OCI-LY7 (cell line): Measurements from ENCODE around the gene S100A7A. TPM values are rescaled to one million over a fixed set of nuclear protein-coding genes. Genes with fewer than 3 reads are reported as not detected.

Experiments used
- BruUV-seq: library from RNA; stranded (reverse); fragments of 400-500 nt; replicated peaks from 2 replicates; lab custom pipeline; 2021; lab: Mats Ljungman, UMichigan
- CTCF ChIA-PET: fragments of 300-600 bp; sonication (Branson Sonifier 250); formaldehyde crosslinking; loops from one replicate; lab custom pipeline; 2022; ENCODE audit warnings: antibody characterized with exemption; ENCODE audit not compliant: unreplicated experiment; lab: Charles Lee
- POLR2A ChIA-PET: fragments of 300-600 bp; sonication (Branson Sonifier 250); formaldehyde crosslinking; loops from one replicate; lab custom pipeline; 2022; ENCODE audit warnings: antibody characterized with exemption; lab: Charles Lee
- DNase-seq: peaks from one replicate; pipeline ENCODE4 v3.0.0-alpha.2; 2015; ENCODE audit warnings: low spot score
- H2AFZ ChIP-seq: fragments of 200-600 bp; sonication (generic), shearing (Covaris generic); 2 replicates; pipeline ENCODE4 v1.6.1; 2014; ENCODE audit warnings: mild to moderate bottlenecking, antibody characterized with exemption, low read length, moderate library complexity
- H3K27ac ChIP-seq: fragments of 200-600 bp; sonication (generic); 2 replicates; pipeline ENCODE4 v1.5.1; 2014; ENCODE audit warnings: mixed run types, low read depth, mild to moderate bottlenecking, moderate library complexity, low read length, inconsistent platforms; ENCODE audit not compliant: poor library complexity, severe bottlenecking
- H3K36me3 ChIP-seq: fragments of 200-600 bp; sonication (generic); 2 replicates; pipeline ENCODE4 v1.6.1; 2014; ENCODE audit warnings: mild to moderate bottlenecking, antibody characterized with exemption, low read length, moderate library complexity, mixed read lengths; ENCODE audit not compliant: insufficient read depth
- H3K4me1 ChIP-seq: fragments of 200-600 bp; sonication (generic); 2 replicates; pipeline ENCODE4 v1.5.1; 2014; ENCODE audit warnings: mild to moderate bottlenecking, low read length; ENCODE audit not compliant: insufficient read depth, poor library complexity, severe bottlenecking
- H3K4me2 ChIP-seq: fragments of 200-600 bp; sonication (generic); 2 replicates; pipeline ENCODE4 v1.6.1; 2014; ENCODE audit warnings: mild to moderate bottlenecking, low read length
- H3K4me3 ChIP-seq: fragments of 200-600 bp; sonication (generic); 2 replicates; pipeline ENCODE4 v1.5.1; 2014; ENCODE audit warnings: mild to moderate bottlenecking, low read depth, low read length; ENCODE audit not compliant: poor library complexity, severe bottlenecking
- H3K79me2 ChIP-seq: fragments of 200-600 bp; sonication (generic); 2 replicates; pipeline ENCODE4 v1.6.1; 2016; ENCODE audit warnings: low read depth, mild to moderate bottlenecking, low read length, moderate library complexity, mixed read lengths; ENCODE audit not compliant: insufficient read depth
- H3K9me2 ChIP-seq: fragments of 200-600 bp; sonication (generic); 2 replicates; pipeline ENCODE4 v1.6.1; 2016; ENCODE audit warnings: mild to moderate bottlenecking, low read length, mixed read lengths; ENCODE audit not compliant: insufficient read depth
- H3K9me3 ChIP-seq: fragments of 200-600 bp; sonication (generic); 2 replicates; pipeline ENCODE4 v1.6.1; 2014; ENCODE audit warnings: mild to moderate bottlenecking, mixed run types, low read length, mixed read lengths
- H4K20me1 ChIP-seq: fragments of 200-600 bp; sonication (generic); 2 replicates; pipeline ENCODE4 v1.6.1; 2014; ENCODE audit warnings: mild to moderate bottlenecking, antibody characterized with exemption, low read length, moderate library complexity, mixed read lengths; ENCODE audit not compliant: insufficient read depth
- CTCF ChIP-seq: fragments of 200-600 bp; sonication (generic); conservative IDR thresholded peaks from 2 replicates; pipeline ENCODE4 v1.5.1; 2014; ENCODE audit warnings: mild to moderate bottlenecking, antibody characterized with exemption, low read length, moderate library complexity, mixed read lengths
- EZH2phosphoT487 ChIP-seq: fragments of 200-600 bp; sonication (generic); IDR thresholded peaks from 2 replicates; pipeline ENCODE4 v1.6.1; 2018; ENCODE audit warnings: low read depth, borderline replicate concordance, mild to moderate bottlenecking, mixed run types, antibody characterized with exemption, low read length, moderate library complexity, mixed read lengths
- intact Hi-C: fragments of 100-400 bp; cut with micrococcal nuclease; formaldehyde crosslinking; loops from one replicate; pipeline ENCODE4 v1.10.0; 2022; ENCODE audit not compliant: unreplicated experiment
- total RNA-seq, 2 experiments: library from RNA; depleted of rRNA in 1 of 2; stranded (reverse); fragments of >200 nt in 1 of 2; shearing (Covaris generic) in 1 of 2; gene quantifications; 2 replicates each; pipeline ENCODE4 v1.2.3, GENCODE V29; 2014 to 2022

The S100A7A gene
- total RNA-seq, 2 experiments from 2014 or later: not detected

- BruUV-seq: no TSS peak
- intact Hi-C loops: no loop called here
- Histone ChIP-seq H2AFZ (no peak overlapping the region), H3K4me1 (no peaks in the 10 kb centered on the region), H3K4me2 (no peak overlapping the region), H3K9me2 (no peaks in the 10 kb centered on the region), H3K4me3 (no peak overlapping the region), H3K79me2 (no peaks in the 10 kb centered on the region), H3K36me3 (no peaks in the 10 kb centered on the region), H3K27ac (no peak overlapping the region), H3K9me3 (no peaks in the 10 kb centered on the region), H4K20me1 (no peaks in the 10 kb centered on the region)
- DNase-seq: no peak
- TF ChIP-seq EZH2phosphoT487: no peak
- TF ChIP-seq CTCF: no peak
- ChIA-PET CTCF (no interaction called here), POLR2A (no interaction called here)
Measured at GRCh38 chr1:153431928-153432327, 15.6 kb downstream of the S100A7A start.

DNA sequence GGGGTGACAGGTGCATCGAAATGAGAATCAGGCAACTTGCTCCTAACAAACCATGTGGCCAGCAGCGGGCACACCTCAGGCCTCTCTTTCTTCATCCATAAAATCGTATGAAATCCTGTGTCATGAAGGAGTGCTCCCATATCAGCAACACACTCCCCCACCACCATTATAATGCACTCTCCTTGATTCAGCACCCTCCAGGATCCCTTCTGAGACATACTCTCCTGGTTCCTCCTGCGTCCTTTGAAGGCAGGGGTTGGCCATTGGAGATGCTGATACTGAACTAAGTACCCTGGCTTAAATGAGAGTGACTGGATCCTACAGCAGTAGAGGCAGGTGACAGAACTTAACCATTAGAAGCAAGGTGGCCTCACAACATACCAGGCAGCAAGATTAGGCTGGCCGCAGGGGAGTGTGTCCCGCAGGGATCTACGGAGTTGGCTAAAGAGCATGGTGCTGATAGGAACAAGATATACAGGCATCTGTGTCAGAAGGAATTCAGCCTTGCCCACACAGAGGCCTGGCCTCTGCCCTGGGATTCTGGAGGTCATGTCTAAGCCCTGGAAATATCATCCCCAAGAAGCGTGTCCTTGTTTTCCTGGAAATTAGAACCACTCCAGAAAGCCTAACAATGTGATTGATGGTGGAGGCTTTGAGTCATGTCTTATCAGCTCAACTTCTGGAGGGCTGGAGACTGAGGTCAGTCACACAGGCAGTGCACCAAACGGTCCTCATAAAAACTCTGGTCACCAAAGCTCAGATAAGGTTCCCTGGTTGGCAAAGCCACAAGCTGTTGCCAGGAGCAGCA is 16.8 kb downstream of the S100A7A start:
- H4K20me1 ChIP-seq: no peaks in the 10 kb centered on the region
- no peaks in the 10 kb centered on the region for H3K9me3 ChIP-seq
- H3K9me2 ChIP-seq: no peaks in the 10 kb centered on the region
- DNase-seq: no peak
- no peaks in the 10 kb centered on the region for H3K36me3 ChIP-seq
- TF ChIP-seq EZH2phosphoT487 (no peak), CTCF (no peak)
- intact Hi-C loops: no loop called here
- ChIA-PET CTCF (no interaction called here), POLR2A (no interaction called here)
- no peak overlapping the region for H3K27ac ChIP-seq
- no TSS peak for BruUV-seq
- H3K4me2 ChIP-seq: no peak overlapping the region
- H3K79me2 ChIP-seq: no peaks in the 10 kb centered on the region
- no peaks in the 10 kb centered on the region for H3K4me1 ChIP-seq
- H3K4me3 ChIP-seq: no peak overlapping the region
- no peak overlapping the region for H2AFZ ChIP-seq

GRCh38 chr1:153434746-153435455 is 18.6 kb downstream of the S100A7A start:
- BruUV-seq: no TSS peak
- DNase-seq: no peak
- CTCF ChIA-PET: no interaction called here
- Histone ChIP-seq H3K27ac (no peak overlapping the region), H3K4me2 (no peak overlapping the region), H3K79me2 (no peaks in the 10 kb centered on the region), H3K9me3 (no peaks in the 10 kb centered on the region), H3K4me3 (no peak overlapping the region), H3K4me1 (no peaks in the 10 kb centered on the region), H3K36me3 (no peaks in the 10 kb centered on the region), H3K9me2 (no peaks in the 10 kb centered on the region), H4K20me1 (no peaks in the 10 kb centered on the region), H2AFZ (no peak overlapping the region)
- TF ChIP-seq EZH2phosphoT487 (no peak), CTCF (no peak)
- intact Hi-C loops: no loop called here
- POLR2A ChIA-PET: no interaction called here
